ENCODE results near the gene G0S2. TPM values are rescaled to one million over a fixed set of nuclear protein-coding genes. Genes with fewer than 3 reads are reported as not detected.

Gene G0S2
- total RNA-seq, 1 donor: 52.2 TPM

GRCh38 chr1:209629621-209630382 is 45.4 kb upstream of the G0S2 start:
- TF ChIP-seq, protein P1, sequence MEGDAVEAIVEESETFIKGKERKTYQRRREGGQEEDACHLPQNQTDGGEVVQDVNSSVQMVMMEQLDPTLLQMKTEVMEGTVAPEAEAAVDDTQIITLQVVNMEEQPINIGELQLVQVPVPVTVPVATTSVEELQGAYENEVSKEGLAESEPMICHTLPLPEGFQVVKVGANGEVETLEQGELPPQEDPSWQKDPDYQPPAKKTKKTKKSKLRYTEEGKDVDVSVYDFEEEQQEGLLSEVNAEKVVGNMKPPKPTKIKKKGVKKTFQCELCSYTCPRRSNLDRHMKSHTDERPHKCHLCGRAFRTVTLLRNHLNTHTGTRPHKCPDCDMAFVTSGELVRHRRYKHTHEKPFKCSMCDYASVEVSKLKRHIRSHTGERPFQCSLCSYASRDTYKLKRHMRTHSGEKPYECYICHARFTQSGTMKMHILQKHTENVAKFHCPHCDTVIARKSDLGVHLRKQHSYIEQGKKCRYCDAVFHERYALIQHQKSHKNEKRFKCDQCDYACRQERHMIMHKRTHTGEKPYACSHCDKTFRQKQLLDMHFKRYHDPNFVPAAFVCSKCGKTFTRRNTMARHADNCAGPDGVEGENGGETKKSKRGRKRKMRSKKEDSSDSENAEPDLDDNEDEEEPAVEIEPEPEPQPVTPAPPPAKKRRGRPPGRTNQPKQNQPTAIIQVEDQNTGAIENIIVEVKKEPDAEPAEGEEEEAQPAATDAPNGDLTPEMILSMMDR (IDR thresholded peaks at IDR 0.05; ENCODE audit: insufficient read depth, low read depth, low read length): no peak
- H3K4me3 ChIP-seq (ENCODE audit: low read depth, low read length): no peak overlapping the region
- DNase-seq (ENCODE audit: low read depth): no peak

DNA sequence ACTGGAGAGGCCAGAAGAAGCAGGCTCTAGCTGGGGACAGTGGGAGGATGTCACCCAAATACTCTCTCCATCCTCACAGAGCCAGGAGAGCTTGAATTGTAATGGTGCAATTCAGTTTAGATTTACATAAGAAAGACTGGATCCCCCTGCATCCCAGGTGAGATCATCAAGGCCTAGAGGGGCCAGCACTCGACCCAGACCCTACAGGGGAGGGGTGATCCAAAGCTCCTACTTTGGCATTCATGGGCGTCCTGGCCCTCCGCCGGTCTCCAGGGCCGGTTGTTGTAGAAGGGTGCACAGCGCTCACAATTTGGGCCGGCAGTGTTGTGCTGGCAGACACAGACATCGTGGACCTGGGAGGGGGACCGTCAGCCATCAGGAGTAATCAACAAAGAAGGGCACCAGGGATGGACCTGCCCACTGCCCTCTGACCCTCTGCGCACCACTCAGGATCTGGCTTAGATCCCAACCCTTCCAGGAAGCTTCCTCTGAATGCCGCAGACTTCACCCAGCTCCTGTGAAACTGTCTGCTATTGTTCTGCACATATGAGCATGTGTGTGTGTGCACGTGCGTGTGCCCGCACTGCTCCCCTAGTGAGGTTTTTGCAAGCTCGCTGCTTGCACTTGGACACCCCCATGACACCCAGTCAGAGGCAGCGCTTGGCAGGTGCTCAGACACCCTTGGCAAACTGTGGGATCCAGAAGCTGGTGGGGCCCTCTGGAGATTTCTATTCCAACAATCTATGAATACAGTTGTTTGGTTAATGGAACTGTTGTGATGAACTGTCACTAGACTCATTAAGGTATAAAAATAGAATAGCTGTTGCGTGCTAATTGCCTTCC is 44.6 kb upstream of the G0S2 start:
- DNase-seq (ENCODE audit: low read depth): no peak
- TF ChIP-seq, protein P1 (IDR thresholded peaks at IDR 0.05; ENCODE audit: insufficient read depth, low read depth, low read length): no peak
- no peak overlapping the region for H3K4me3 ChIP-seq (ENCODE audit: low read depth, low read length)

DNA sequence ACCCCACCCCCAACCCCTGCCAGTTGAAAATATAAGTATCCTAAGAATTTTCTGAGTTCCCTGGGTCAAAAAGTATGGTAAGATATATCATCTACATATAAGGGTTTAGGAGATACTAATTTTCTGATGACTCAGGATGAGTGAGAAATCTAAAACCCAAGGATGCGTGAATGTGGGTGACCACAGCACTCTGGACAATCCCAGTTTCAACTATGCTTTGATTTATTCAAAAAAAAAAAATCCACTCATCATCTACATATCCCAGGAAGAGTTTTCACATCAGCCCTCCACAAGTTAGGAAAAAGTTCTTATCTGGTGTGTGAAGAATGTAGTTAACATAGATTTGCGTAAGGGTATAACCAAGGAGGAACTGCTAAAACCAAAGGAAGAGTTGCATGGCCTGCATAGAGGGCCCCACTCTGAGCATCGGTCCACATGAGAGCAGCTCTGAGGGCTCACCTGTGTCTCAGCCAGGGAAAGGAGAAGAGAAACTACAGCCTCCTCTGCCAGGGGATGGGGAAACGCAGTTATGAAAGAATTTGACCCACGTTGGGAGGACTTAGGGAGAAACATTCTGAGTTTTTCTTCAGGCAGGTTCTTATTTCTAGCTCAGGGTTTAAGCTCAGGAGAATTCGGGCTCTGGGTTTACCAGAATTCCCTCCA is 41.7 kb upstream of the G0S2 start:
- H3K4me3 ChIP-seq (ENCODE audit: low read depth, low read length): no peak overlapping the region
- no peak for DNase-seq (ENCODE audit: low read depth)
- TF ChIP-seq, protein P1 (IDR thresholded peaks at IDR 0.05; ENCODE audit: insufficient read depth, low read depth, low read length): no peak

GRCh38 chr1:209634005-209634737 is 41.0 kb upstream of the G0S2 start:
- TF ChIP-seq, protein P1 (IDR thresholded peaks at IDR 0.05; ENCODE audit: insufficient read depth, low read depth, low read length): no peak
- no peak overlapping the region for H3K4me3 ChIP-seq (ENCODE audit: low read depth, low read length)
- DNase-seq (ENCODE audit: low read depth): no peak

DNA sequence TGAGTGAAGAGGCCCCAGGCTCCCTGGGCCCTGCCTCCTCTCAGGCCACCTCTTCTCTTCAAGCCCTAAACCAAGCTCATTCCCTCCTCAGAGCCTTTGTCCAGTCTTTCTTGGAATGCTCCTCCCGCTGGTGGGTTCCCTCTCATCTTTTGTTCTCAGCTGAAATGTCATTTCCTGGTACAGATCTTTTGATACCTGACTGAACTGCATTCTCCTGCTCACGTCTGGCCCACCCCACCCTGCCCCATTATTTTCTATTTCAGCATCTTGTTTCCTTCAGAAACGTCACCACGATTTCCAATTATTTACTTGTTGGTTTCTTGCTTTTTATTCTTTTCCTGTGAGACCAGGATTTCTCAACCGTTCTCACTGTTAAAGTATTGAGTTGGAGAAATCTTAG is 39.4 kb upstream of the G0S2 start:
- H3K4me3 ChIP-seq (ENCODE audit: low read depth, low read length): no peak overlapping the region
- TF ChIP-seq, protein P1 (IDR thresholded peaks at IDR 0.05; ENCODE audit: insufficient read depth, low read depth, low read length): no peak
- DNase-seq (ENCODE audit: low read depth): no peak

DNA sequence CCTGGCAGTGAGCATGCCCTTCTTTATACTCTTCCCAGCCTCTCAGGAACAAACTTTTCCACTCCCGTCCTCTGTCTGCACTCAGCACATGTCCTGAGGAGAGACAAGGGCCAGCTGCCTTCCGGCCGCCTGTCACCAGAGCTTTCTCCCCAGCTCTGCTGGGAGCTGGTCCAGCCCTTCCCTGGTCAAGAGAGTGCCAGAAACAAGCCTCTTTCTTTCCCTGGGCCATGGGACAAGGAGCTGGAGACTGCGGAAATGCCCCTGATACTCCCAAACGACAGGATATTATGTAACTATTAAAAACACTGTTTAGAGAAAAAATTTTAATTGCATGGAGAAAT is 33.4 kb upstream of the G0S2 start:
- DNase-seq (ENCODE audit: low read depth): peak; percentile 53
- TF ChIP-seq, protein P1 (IDR thresholded peaks at IDR 0.05; ENCODE audit: insufficient read depth, low read depth, low read length): no peak

More for the DNA sequence above, 33.4 kb upstream of the G0S2 start:
- H3K4me3 ChIP-seq (ENCODE audit: low read depth, low read length): no peak overlapping the region

Data from fibroblast of villous mesenchyme (primary cell).